Liver (tissue), 9 donors: ENCODE results near the gene CGRRF1. TPM values are rescaled to one million over a fixed set of nuclear protein-coding genes. Genes with fewer than 3 reads are reported as not detected.

ENCODE experiments used
- DNase-seq: peaks from one replicate; pipeline ENCODE4 v3.0.0-alpha.2; 2017; ENCODE audit warnings: low spot score
- H3K27ac ChIP-seq, 2 donors: one replicate each; pipeline ENCODE4 v1.7.0; 2013; ENCODE audit warnings: inconsistent platforms in 2 of 2, low read length in 2 of 2, control low read depth in 1 of 2, low read depth in 1 of 2, mild to moderate bottlenecking in 1 of 2
- H3K27me3 ChIP-seq, 4 donors: one replicate each; pipeline versions ENCODE4 v1.6.1 to v1.7.0; 2013; ENCODE audit warnings: low read length in 3 of 4, inconsistent platforms in 1 of 4, mild to moderate bottlenecking in 1 of 4, moderate library complexity in 1 of 4; ENCODE audit not compliant: control insufficient read depth in 4 of 4, insufficient read depth in 4 of 4
- H3K36me3 ChIP-seq, 4 donors: one replicate each; pipeline versions ENCODE4 v1.6.1 to v1.7.0; 2013; ENCODE audit warnings: low read length in 3 of 4, mild to moderate bottlenecking in 3 of 4, low read depth in 1 of 4, moderate library complexity in 1 of 4; ENCODE audit not compliant: control insufficient read depth in 4 of 4, insufficient read depth in 3 of 4
- H3K4me1 ChIP-seq, 4 donors: one replicate each; pipeline versions ENCODE4 v1.6.1 to v1.7.0; 2013; ENCODE audit warnings: low read length in 3 of 4, mild to moderate bottlenecking in 3 of 4, moderate library complexity in 1 of 4; ENCODE audit not compliant: control insufficient read depth in 4 of 4, insufficient read depth in 4 of 4
- H3K4me3 ChIP-seq, 3 donors: one replicate each; pipeline versions ENCODE4 v1.6.1 to v1.7.0; 2013; ENCODE audit warnings: low read length in 3 of 3, control low read depth in 1 of 3, low read depth in 1 of 3, mild to moderate bottlenecking in 1 of 3
- H3K9ac ChIP-seq, 2 donors: one replicate each; pipeline ENCODE4 v1.7.0; 2013; ENCODE audit warnings: low read length in 2 of 2, mild to moderate bottlenecking in 2 of 2, moderate library complexity in 2 of 2, control low read depth in 1 of 2, low read depth in 1 of 2
- H3K9me3 ChIP-seq, 4 donors: one replicate each; pipeline versions ENCODE4 v1.6.1 to v1.7.0; 2013; ENCODE audit warnings: low read length in 3 of 4; ENCODE audit not compliant: control insufficient read depth in 4 of 4
- EGR1 ChIP-seq, 2 donors: IDR thresholded peaks; 2 replicates each; pipeline ENCODE4 v1.6.1; 2016 to 2018; ENCODE audit warnings: antibody characterized with exemption in 2 of 2, low read depth in 2 of 2
- GABPA ChIP-seq, 2 donors: IDR thresholded peaks in 1 of 2; conservative IDR thresholded peaks in 1 of 2; 2 replicates each; pipeline ENCODE4 v1.6.1; 2016; ENCODE audit warnings: antibody characterized with exemption in 2 of 2, mild to moderate bottlenecking in 1 of 2, moderate library complexity in 1 of 2
- HNF4G ChIP-seq: IDR thresholded peaks from 2 replicates; pipeline ENCODE4 v1.6.1; 2016; ENCODE audit warnings: antibody characterized with exemption
- JUND ChIP-seq, 2 donors: IDR thresholded peaks; 2 replicates each; pipeline ENCODE4 v1.6.1; 2016; ENCODE audit warnings: antibody characterized with exemption in 2 of 2
- NR2F2 ChIP-seq: IDR thresholded peaks from 2 replicates; pipeline ENCODE4 v1.6.1; 2016; ENCODE audit warnings: antibody characterized with exemption
- RAD21 ChIP-seq, 2 donors: IDR thresholded peaks; 2 replicates each; pipeline ENCODE4 v1.6.1; 2016; ENCODE audit warnings: antibody characterized with exemption in 2 of 2, mild to moderate bottlenecking in 2 of 2
- SP1 ChIP-seq: IDR thresholded peaks from 2 replicates; pipeline ENCODE4 v1.6.1; 2018; ENCODE audit warnings: antibody characterized with exemption, mild to moderate bottlenecking
- TAF1 ChIP-seq: conservative IDR thresholded peaks from 2 replicates; pipeline ENCODE4 v1.6.1; 2016; ENCODE audit warnings: antibody characterized with exemption, mild to moderate bottlenecking
- YY1 ChIP-seq: IDR thresholded peaks from 2 replicates; pipeline ENCODE4 v1.6.1; 2016; ENCODE audit warnings: antibody characterized with exemption, mild to moderate bottlenecking
- WGBS: extraction: QIAGEN DNeasy Blood & Tissue Kit; methylation state at CpG from one replicate; pipeline ENCODE4 v1.1.7; 2013; 5-methylcytosine and 5-hydroxymethylcytosine counted together
- polyA plus RNA-seq, 2 donors: library from polyadenylated mRNA; stranded (reverse) in 1 of 2; unstranded in 1 of 2; fragments of 200-250 nt in 1 of 2; fragments of >200 nt in 1 of 2; fragmentation: Nextera tagmentation in 1 of 2; extraction: Ambion mirVana in 1 of 2; gene quantifications; one replicate each; pipeline versions ENCODE4 v1.2.1 to v1.2.3, GENCODE V29; 2013 to 2015
- total RNA-seq, 2 donors: library from RNA; depleted of rRNA; stranded (reverse); fragments of >200 nt; gene quantifications; one replicate each; pipeline ENCODE4 v1.2.3, GENCODE V29; 2014
- TF ChIP-seq, protein P1 (sequence below): IDR thresholded peaks from 2 replicates; pipeline ENCODE4 v1.6.1; 2016; ENCODE audit warnings: antibody characterized with exemption
- TF ChIP-seq, protein P2 (sequence below): IDR thresholded peaks from 2 replicates; pipeline ENCODE4 v1.6.1; 2016; ENCODE audit warnings: antibody characterized with exemption
- TF ChIP-seq, protein P3 (sequence below): IDR thresholded peaks from 2 replicates; pipeline ENCODE4 v1.6.1; 2016; ENCODE audit warnings: antibody characterized with exemption, mild to moderate bottlenecking
- TF ChIP-seq, protein P4 (sequence below): fragments of 150-350 bp; IDR thresholded peaks from 2 replicates; pipeline ENCODE4 v1.5.1; 2017; ENCODE audit warnings: improper control_type of control experiment, low read depth, low read length; ENCODE audit not compliant: missing input control
- donor health status: healthy.
- donor health status: healthy.
- donor health status: healthy.
- donor health status: healthy.
- donor health status: healthy.

CGRRF1 gene
- total and polyA plus RNA-seq, 4 donors = 4.6 to 11.2 (median 5.0) TPM

DNA sequence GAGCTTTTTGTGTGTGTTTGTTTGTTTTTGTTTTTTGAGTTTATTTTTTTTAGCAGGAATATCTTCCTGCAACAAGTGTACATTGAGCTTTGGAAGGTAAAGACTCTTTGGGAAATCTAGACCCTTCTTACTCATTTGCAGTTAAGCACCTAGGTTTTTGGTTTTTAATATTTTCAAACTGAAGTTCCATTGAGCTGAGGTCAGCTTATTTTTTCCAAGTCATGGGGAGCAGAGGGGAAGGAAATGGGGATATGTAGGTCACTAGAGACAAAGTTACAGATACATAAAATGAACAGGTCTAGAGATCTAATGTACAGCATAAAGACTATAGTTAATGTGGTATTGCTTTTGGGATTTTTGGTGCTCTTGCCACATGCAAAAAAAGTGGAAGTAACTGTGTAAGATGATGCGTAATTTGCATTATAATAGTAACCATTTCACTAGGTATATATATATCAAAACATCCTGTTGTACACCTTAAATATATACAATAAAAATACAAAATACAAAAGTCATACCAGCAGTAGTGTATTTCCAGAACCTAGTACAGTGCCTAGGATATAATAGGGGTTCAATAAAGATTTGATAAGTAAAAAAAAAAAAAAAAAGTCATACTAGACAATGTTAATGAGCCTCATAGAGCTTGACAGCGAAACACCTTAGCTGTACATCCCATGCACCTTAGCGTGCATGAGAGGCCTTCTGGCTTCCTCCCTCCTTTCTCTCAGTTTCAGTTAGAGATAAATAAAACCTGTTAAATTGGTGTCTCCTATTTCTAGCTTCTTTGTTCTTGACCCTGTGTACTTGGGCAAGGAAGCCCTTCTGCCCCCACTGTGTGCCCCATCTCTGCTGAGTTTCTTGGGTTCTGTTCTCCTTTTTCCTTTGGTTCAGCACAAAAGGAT lies 22.7 kb downstream of the CGRRF1 start:
- Histone ChIP-seq H3K36me3 (peaks cover 0 to 4% (median 2%) of the 10 kb centered on the region in 4 donors), H3K27me3 (no peaks in the 10 kb centered on the region), H3K9me3 (no peaks in the 10 kb centered on the region), H3K4me1 (no peaks in the 10 kb centered on the region), H3K4me3 (no peak overlapping the region), H3K27ac (no peak overlapping the region), H3K9ac (no peak overlapping the region)
- no peak for TF ChIP-seq RAD21 (IDR thresholded peaks at IDR 0.05)
- no peak for TF ChIP-seq EGR1 (IDR thresholded peaks at IDR 0.05; ENCODE audit: low read depth in 2 of 2)
- no peak for TF ChIP-seq GABPA (IDR thresholded peaks at IDR 0.05 in 1 of 2, conservative IDR thresholded peaks at IDR 0.05 in 1 of 2)
- no peak for TF ChIP-seq YY1
- TF ChIP-seq, protein P1, sequence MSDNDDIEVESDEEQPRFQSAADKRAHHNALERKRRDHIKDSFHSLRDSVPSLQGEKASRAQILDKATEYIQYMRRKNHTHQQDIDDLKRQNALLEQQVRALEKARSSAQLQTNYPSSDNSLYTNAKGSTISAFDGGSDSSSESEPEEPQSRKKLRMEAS = no peak
- TF ChIP-seq, protein P2, sequence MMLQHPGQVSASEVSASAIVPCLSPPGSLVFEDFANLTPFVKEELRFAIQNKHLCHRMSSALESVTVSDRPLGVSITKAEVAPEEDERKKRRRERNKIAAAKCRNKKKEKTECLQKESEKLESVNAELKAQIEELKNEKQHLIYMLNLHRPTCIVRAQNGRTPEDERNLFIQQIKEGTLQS = no peak
- TF ChIP-seq, protein P3, sequence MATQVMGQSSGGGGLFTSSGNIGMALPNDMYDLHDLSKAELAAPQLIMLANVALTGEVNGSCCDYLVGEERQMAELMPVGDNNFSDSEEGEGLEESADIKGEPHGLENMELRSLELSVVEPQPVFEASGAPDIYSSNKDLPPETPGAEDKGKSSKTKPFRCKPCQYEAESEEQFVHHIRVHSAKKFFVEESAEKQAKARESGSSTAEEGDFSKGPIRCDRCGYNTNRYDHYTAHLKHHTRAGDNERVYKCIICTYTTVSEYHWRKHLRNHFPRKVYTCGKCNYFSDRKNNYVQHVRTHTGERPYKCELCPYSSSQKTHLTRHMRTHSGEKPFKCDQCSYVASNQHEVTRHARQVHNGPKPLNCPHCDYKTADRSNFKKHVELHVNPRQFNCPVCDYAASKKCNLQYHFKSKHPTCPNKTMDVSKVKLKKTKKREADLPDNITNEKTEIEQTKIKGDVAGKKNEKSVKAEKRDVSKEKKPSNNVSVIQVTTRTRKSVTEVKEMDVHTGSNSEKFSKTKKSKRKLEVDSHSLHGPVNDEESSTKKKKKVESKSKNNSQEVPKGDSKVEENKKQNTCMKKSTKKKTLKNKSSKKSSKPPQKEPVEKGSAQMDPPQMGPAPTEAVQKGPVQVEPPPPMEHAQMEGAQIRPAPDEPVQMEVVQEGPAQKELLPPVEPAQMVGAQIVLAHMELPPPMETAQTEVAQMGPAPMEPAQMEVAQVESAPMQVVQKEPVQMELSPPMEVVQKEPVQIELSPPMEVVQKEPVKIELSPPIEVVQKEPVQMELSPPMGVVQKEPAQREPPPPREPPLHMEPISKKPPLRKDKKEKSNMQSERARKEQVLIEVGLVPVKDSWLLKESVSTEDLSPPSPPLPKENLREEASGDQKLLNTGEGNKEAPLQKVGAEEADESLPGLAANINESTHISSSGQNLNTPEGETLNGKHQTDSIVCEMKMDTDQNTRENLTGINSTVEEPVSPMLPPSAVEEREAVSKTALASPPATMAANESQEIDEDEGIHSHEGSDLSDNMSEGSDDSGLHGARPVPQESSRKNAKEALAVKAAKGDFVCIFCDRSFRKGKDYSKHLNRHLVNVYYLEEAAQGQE = no peak
- TF ChIP-seq HNF4G = no peak
- TF ChIP-seq SP1 = no peak
- no peak for TF ChIP-seq NR2F2
- no peak for TF ChIP-seq JUND (IDR thresholded peaks at IDR 0.05)
- TF ChIP-seq, protein P4, sequence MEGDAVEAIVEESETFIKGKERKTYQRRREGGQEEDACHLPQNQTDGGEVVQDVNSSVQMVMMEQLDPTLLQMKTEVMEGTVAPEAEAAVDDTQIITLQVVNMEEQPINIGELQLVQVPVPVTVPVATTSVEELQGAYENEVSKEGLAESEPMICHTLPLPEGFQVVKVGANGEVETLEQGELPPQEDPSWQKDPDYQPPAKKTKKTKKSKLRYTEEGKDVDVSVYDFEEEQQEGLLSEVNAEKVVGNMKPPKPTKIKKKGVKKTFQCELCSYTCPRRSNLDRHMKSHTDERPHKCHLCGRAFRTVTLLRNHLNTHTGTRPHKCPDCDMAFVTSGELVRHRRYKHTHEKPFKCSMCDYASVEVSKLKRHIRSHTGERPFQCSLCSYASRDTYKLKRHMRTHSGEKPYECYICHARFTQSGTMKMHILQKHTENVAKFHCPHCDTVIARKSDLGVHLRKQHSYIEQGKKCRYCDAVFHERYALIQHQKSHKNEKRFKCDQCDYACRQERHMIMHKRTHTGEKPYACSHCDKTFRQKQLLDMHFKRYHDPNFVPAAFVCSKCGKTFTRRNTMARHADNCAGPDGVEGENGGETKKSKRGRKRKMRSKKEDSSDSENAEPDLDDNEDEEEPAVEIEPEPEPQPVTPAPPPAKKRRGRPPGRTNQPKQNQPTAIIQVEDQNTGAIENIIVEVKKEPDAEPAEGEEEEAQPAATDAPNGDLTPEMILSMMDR = no peak
- WGBS = 98% methylated on average over 3 of the region's 3 CpGs
- DNase-seq = no peak

DNA sequence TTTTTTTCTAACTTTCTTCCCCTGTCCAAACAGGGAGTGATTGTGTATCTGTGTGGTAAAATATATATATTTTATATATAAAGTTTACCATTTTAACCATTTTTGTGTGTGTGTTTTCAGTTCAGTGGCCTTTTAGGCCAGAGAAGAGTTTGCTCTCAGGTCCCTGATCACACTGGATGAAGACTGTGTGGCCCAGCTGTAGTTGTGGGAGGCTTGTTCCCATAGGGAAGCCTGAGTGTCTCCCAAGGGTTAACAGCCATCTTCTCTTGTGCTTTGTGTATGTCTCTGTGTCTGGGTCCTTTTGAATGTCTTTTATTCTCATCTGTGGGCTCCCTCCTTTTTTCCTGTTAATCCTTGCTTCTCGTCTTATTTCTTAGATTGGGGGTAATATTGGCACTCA lies 23.4 kb downstream of the CGRRF1 start:
- 90% methylated on average over 1 of the region's 1 CpG for WGBS
- Histone ChIP-seq H3K4me3 (no peak overlapping the region), H3K9me3 (no peaks in the 10 kb centered on the region), H3K27ac (no peak overlapping the region), H3K27me3 (no peaks in the 10 kb centered on the region), H3K9ac (no peak overlapping the region), H3K36me3 (peaks cover 0 to 2% (median 2%) of the 10 kb centered on the region in 4 donors), H3K4me1 (no peaks in the 10 kb centered on the region)
- TF ChIP-seq TAF1 = no peak
- DNase-seq = no peak
